SK-N-SH (cell line): Measurements from ENCODE around the gene AKT3. TPM values are rescaled to one million over a fixed set of nuclear protein-coding genes. Genes with fewer than 3 reads are reported as not detected.

ENCODE experiments used
- CTCF ChIA-PET: fragments of 300-600, 350-600 bp; formaldehyde crosslinking; extraction: SDS; loops from one replicate; lab custom pipeline; 2021; lab: Yijun Ruan, JAX
- POLR2A ChIA-PET: fragments of 350-600 bp; sonication (Branson Sonifier 250); formaldehyde crosslinking; extraction: SDS; loops from one replicate; lab custom pipeline; 2020; ENCODE audit warnings: antibody characterized with exemption, inconsistent platforms; lab: Yijun Ruan, JAX
- DNase-seq: peaks from one replicate; pipeline ENCODE4 v3.0.0; 2012
- H2AFZ ChIP-seq: fragments of 200-600 bp; sonication (generic); 2 replicates; pipeline ENCODE4 v1.8.1; 2016; ENCODE audit warnings: antibody characterized with exemption, mild to moderate bottlenecking, low read depth
- H3F3A ChIP-seq: fragments of 200-600 bp; sonication (generic); replicated peaks from 2 replicates; pipeline ENCODE3; 2016; ENCODE audit warnings: antibody characterized with exemption, mild to moderate bottlenecking; ENCODE audit not compliant: insufficient read depth
- H3K27ac ChIP-seq, 2 experiments: fragments of 200-500 bp in 1 of 2; fragments of 200-600 bp in 1 of 2; sonication (Bioruptor generic) in 1 of 2; sonication (generic), shearing (Covaris generic) in 1 of 2; 2 replicates each; pipeline versions ENCODE4 v1.5.1 to v1.6.1; 2014 to 2016; ENCODE audit warnings: low read depth in 2 of 2, inconsistent platforms in 1 of 2, low read length in 1 of 2, mild to moderate bottlenecking in 1 of 2, mixed read lengths in 1 of 2
- H3K27me3 ChIP-seq: fragments of 200-600 bp; sonication (generic), shearing (Covaris generic); 2 replicates; pipeline ENCODE4 v1.6.1; 2016; ENCODE audit warnings: mixed run types; ENCODE audit not compliant: insufficient read depth
- H3K36me3 ChIP-seq, 2 experiments: fragments of 200-500 bp in 1 of 2; fragments of 200-600 bp in 1 of 2; sonication (Bioruptor generic) in 1 of 2; sonication (generic) in 1 of 2; replicated peaks in 1 of 2; 2 replicates each; pipeline versions ENCODE3 to v1.5.1; 2014 to 2016; ENCODE audit warnings: low read length in 1 of 2, mild to moderate bottlenecking in 1 of 2; ENCODE audit not compliant: insufficient read depth in 2 of 2, control insufficient read depth in 1 of 2
- H3K4me1 ChIP-seq, 2 experiments: fragments of 200-500 bp in 1 of 2; fragments of 200-600 bp in 1 of 2; sonication (Bioruptor generic) in 1 of 2; sonication (generic), shearing (Covaris generic) in 1 of 2; 2 replicates each; pipeline versions ENCODE4 v1.5.1 to v1.6.1; 2014 to 2016; ENCODE audit warnings: low read depth in 1 of 2, low read length in 1 of 2, mixed run types in 1 of 2; ENCODE audit not compliant: insufficient read depth in 2 of 2, control insufficient read depth in 1 of 2
- H3K4me2 ChIP-seq: fragments of 200-600 bp; sonication (generic), shearing (Covaris generic); 2 replicates; pipeline ENCODE4 v1.6.1; 2017; ENCODE audit warnings: mixed run types
- H3K4me3 ChIP-seq, 2 experiments: fragments of 200-500 bp in 1 of 2; fragments of 200-600 bp in 1 of 2; sonication (Bioruptor generic) in 1 of 2; sonication (generic), shearing (Covaris generic) in 1 of 2; 2 replicates each; pipeline versions ENCODE4 v1.5.1 to v1.8.1; 2014 to 2016; ENCODE audit warnings: low read depth in 2 of 2, inconsistent platforms in 1 of 2, low read length in 1 of 2, mild to moderate bottlenecking in 1 of 2, mixed read lengths in 1 of 2, moderate library complexity in 1 of 2
- H3K79me2 ChIP-seq: fragments of 200-600 bp; sonication (generic); 2 replicates; pipeline ENCODE4 v1.8.1; 2017; ENCODE audit warnings: mild to moderate bottlenecking; ENCODE audit not compliant: insufficient read depth
- H3K9ac ChIP-seq: fragments of 200-600 bp; sonication (generic); 2 replicates; pipeline ENCODE4 v1.6.1; 2017; ENCODE audit warnings: mixed run types
- H3K9me2 ChIP-seq: fragments of 200-600 bp; sonication (generic); 2 replicates; pipeline ENCODE4 v1.6.1; 2017; ENCODE audit warnings: mixed run types
- H3K9me3 ChIP-seq: fragments of 200-600 bp; sonication (generic); 2 replicates; pipeline ENCODE4 v1.6.1; 2017; ENCODE audit warnings: mixed run types, mild to moderate bottlenecking, moderate library complexity
- H4K20me1 ChIP-seq: fragments of 200-600 bp; sonication (generic); 2 replicates; pipeline ENCODE4 v1.6.1; 2017; ENCODE audit warnings: mild to moderate bottlenecking, mixed run types; ENCODE audit not compliant: insufficient read depth
- FOXJ3 ChIP-seq: sonication (generic); formaldehyde crosslinking; IDR thresholded peaks from 2 replicates; pipeline ENCODE4 v1.5.1; 2020; ENCODE audit warnings: mild to moderate bottlenecking, missing genetic modification reagents
- GABPA ChIP-seq: IDR thresholded peaks from 2 replicates; pipeline ENCODE4 v1.4.0; 2012; ENCODE audit warnings: low read depth, mild to moderate bottlenecking
- MXI1 ChIP-seq: IDR thresholded peaks from 2 replicates; pipeline ENCODE4 v1.6.1; 2012; ENCODE audit warnings: mild to moderate bottlenecking, low read depth, low read length, improper control_type of control experiment
- NFIC ChIP-seq: IDR thresholded peaks from 2 replicates; pipeline ENCODE4 v1.4.0; 2012; ENCODE audit warnings: borderline replicate concordance
- RAD21 ChIP-seq: IDR thresholded peaks from 2 replicates; pipeline ENCODE4 v1.6.1; 2012; ENCODE audit warnings: mild to moderate bottlenecking, low read length
- RFX5 ChIP-seq: IDR thresholded peaks from 2 replicates; pipeline ENCODE4 v1.6.1; 2012; ENCODE audit warnings: mild to moderate bottlenecking, improper control_type of control experiment, low read length
- RXRA ChIP-seq: IDR thresholded peaks from 2 replicates; pipeline ENCODE4 v1.4.0; 2012; ENCODE audit warnings: low read depth, mild to moderate bottlenecking, borderline replicate concordance
- SIN3A ChIP-seq: IDR thresholded peaks from 2 replicates; pipeline ENCODE4 v1.6.1; 2012; ENCODE audit warnings: low read depth, mild to moderate bottlenecking, low read length, moderate library complexity, borderline replicate concordance
- SMC3 ChIP-seq: IDR thresholded peaks from 2 replicates; pipeline ENCODE4 v1.6.1; 2012; ENCODE audit warnings: low read depth, low read length, improper control_type of control experiment
- TEAD4 ChIP-seq: IDR thresholded peaks from 2 replicates; pipeline ENCODE4 v1.4.0; 2012; ENCODE audit warnings: mild to moderate bottlenecking, borderline replicate concordance; ENCODE audit not compliant: insufficient read depth
- YY1 ChIP-seq: IDR thresholded peaks from 2 replicates; pipeline ENCODE4 v1.4.0; 2012; ENCODE audit warnings: low read depth, mild to moderate bottlenecking
- WGBS: methylation state at CpG from one replicate; pipeline ENCODE4 v1.1.6; 2017; ENCODE audit warnings: low lambda C conversion rate; 5-methylcytosine and 5-hydroxymethylcytosine counted together
- polyA plus RNA-seq, 3 experiments: library from polyadenylated mRNA; depleted of rRNA; stranded (reverse); fragments of >200 nt; gene quantifications; 2 replicates each; pipeline ENCODE4 v1.2.3, GENCODE V29; 2012
- TF ChIP-seq, protein P1 (sequence below): fragments of 150-350 bp; IDR thresholded peaks from 2 replicates; pipeline ENCODE4 v1.6.1; 2017; ENCODE audit warnings: antibody characterized with exemption, low read length, low read depth, borderline replicate concordance
- TF ChIP-seq, protein P2 (sequence below): fragments of 200-600 bp; sonication (generic); IDR thresholded peaks from 2 replicates; pipeline ENCODE4 v1.6.1; 2017; ENCODE audit warnings: antibody characterized with exemption, mild to moderate bottlenecking, moderate library complexity
- TF ChIP-seq, protein P3 (sequence below): IDR thresholded peaks from 2 replicates; pipeline ENCODE4 v1.4.0; 2012; ENCODE audit warnings: low read depth, borderline replicate concordance

AKT3 gene
- polyA plus RNA-seq, 1 of the 3 experiments (the other 2 are of a cell fraction) = 12.7 TPM

DNA sequence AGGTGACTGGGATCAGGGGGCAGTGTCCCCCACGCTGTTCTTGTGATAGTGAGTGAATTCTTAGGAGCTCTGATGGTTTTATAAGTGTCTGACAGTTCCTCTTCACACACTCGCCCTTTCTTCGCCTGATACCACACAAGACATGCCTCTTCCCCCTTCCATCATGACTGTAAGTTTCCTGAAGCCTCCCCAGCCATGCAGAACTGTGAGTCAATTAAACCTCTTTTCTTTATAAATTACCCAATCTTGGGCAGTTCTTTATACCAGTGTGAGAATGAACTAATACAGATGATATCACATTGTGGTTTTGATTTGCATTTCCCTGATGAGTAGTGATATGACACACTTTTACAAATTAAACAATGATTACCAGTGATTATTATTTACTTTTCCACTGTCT lies 229.9 kb downstream of the AKT3 start (continued):
- no peak for TF ChIP-seq SMC3
- TF ChIP-seq GABPA = no peak
- TF ChIP-seq YY1 = no peak
- no peak for TF ChIP-seq RXRA
- TF ChIP-seq, protein P1, sequence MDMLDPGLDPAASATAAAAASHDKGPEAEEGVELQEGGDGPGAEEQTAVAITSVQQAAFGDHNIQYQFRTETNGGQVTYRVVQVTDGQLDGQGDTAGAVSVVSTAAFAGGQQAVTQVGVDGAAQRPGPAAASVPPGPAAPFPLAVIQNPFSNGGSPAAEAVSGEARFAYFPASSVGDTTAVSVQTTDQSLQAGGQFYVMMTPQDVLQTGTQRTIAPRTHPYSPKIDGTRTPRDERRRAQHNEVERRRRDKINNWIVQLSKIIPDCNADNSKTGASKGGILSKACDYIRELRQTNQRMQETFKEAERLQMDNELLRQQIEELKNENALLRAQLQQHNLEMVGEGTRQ = no peak
- TF ChIP-seq, protein P2, sequence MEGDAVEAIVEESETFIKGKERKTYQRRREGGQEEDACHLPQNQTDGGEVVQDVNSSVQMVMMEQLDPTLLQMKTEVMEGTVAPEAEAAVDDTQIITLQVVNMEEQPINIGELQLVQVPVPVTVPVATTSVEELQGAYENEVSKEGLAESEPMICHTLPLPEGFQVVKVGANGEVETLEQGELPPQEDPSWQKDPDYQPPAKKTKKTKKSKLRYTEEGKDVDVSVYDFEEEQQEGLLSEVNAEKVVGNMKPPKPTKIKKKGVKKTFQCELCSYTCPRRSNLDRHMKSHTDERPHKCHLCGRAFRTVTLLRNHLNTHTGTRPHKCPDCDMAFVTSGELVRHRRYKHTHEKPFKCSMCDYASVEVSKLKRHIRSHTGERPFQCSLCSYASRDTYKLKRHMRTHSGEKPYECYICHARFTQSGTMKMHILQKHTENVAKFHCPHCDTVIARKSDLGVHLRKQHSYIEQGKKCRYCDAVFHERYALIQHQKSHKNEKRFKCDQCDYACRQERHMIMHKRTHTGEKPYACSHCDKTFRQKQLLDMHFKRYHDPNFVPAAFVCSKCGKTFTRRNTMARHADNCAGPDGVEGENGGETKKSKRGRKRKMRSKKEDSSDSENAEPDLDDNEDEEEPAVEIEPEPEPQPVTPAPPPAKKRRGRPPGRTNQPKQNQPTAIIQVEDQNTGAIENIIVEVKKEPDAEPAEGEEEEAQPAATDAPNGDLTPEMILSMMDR = no peak
- no peak for TF ChIP-seq FOXJ3 (CRISPR knock-in tag)
- no peak for TF ChIP-seq RFX5
- no peak for TF ChIP-seq SIN3A

DNA sequence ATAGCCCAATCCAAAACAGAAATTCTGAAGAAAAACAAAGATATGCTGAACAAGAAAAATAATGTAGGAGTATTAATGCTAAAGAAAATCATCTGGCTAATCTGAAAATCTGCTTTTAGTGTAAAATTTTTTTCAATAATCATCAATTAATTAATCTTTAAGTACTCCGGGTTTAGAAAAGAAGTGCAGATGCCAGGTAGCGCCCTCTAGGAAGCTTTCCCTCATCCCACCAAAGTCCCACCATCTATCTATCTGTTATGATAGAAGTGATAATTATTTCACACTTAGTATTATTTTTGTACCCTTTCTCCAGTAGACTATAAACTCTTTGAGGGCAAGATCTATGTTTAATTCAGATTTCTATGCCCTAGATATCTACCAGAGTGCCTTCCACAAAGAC lies 240.3 kb downstream of the AKT3 start:
- Histone ChIP-seq H3K36me3 (peaks cover 16 to 53% of the 10 kb centered on the region in 2 experiments), H3K27ac (no peak overlapping the region), H3K4me1 (no peaks in the 10 kb centered on the region; a peak in 1 of 4 replicates), H2AFZ (no peak overlapping the region), H3K27me3 (no peaks in the 10 kb centered on the region), H3K9me3 (no peaks in the 10 kb centered on the region), H3K4me3 (no peak overlapping the region), H3K4me2 (no peak overlapping the region), H3F3A (no peaks in the 10 kb centered on the region), H4K20me1 (no peaks in the 10 kb centered on the region), H3K9me2 (no peaks in the 10 kb centered on the region), H3K79me2 (no peaks in the 10 kb centered on the region), H3K9ac (no peak overlapping the region)
- ChIA-PET POLR2A (no interaction called here), CTCF (no interaction called here)
- TF ChIP-seq TEAD4 (no peak), RAD21 (no peak), NFIC (no peak), RXRA (no peak), MXI1 (no peak)
- TF ChIP-seq, protein P3, sequence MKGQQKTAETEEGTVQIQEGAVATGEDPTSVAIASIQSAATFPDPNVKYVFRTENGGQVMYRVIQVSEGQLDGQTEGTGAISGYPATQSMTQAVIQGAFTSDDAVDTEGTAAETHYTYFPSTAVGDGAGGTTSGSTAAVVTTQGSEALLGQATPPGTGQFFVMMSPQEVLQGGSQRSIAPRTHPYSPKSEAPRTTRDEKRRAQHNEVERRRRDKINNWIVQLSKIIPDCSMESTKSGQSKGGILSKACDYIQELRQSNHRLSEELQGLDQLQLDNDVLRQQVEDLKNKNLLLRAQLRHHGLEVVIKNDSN = no peak
- TF ChIP-seq, protein P2 = peak; percentile 18; the same call in 1 of the 2 replicates
- 95% methylated on average over 2 of the region's 2 CpGs for WGBS
- DNase-seq = no peak
